ENCODE measurements around the gene MYDGF. TPM values are rescaled to one million over a fixed set of nuclear protein-coding genes. Genes with fewer than 3 reads are reported as not detected.
A peak's percentile ranks its signal among the peaks of the same experiment; 100 is the strongest.

MYDGF gene
- total and polyA plus RNA-seq, 9 of the 15 experiments (the other 6 are each of a cell fraction or from before 2014, with no cell fraction given), result 4.2 to 141 (median 82.1) TPM

DNA sequence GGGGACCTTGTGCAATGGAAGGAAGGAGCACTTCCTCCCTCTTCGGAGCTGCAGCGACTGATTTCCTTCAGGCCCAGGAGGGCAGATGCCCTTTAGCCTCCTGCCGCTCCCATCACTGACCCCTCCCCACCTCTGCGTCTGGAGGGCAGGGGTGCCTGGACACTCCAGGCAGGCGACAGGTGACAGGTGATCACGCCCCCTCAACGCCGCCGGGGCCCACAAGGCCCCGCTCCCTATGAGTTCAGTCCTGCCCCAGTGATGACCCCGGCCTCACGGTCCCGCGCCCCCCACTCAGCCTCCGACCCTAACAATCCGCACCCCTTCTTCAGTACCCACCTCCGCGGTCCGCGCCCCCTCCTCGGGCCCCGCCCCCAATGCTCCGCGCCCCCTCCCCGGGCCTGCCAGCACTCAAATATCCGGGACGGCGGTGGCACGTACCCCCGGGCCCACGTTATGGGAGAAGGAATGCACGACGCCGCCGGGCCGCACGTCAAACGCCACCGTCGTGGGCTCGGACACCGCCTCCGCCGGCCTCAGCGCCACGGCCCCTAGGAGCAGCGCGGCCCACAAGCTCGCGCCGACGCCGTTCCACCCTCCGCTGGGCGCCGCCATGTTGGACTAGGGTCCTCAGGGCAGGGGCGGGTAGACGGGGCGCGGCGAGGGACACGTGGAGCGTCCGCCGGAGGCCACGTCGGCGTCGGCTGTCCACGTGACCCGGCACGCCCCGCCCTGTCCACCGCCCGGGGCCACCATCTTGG lies at the start of gene MYDGF (continued):
- TF ChIP-seq, protein P1, sequence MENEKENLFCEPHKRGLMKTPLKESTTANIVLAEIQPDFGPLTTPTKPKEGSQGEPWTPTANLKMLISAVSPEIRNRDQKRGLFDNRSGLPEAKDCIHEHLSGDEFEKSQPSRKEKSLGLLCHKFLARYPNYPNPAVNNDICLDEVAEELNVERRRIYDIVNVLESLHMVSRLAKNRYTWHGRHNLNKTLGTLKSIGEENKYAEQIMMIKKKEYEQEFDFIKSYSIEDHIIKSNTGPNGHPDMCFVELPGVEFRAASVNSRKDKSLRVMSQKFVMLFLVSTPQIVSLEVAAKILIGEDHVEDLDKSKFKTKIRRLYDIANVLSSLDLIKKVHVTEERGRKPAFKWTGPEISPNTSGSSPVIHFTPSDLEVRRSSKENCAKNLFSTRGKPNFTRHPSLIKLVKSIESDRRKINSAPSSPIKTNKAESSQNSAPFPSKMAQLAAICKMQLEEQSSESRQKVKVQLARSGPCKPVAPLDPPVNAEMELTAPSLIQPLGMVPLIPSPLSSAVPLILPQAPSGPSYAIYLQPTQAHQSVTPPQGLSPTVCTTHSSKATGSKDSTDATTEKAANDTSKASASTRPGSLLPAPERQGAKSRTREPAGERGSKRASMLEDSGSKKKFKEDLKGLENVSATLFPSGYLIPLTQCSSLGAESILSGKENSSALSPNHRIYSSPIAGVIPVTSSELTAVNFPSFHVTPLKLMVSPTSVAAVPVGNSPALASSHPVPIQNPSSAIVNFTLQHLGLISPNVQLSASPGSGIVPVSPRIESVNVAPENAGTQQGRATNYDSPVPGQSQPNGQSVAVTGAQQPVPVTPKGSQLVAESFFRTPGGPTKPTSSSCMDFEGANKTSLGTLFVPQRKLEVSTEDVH (IDR thresholded peaks at IDR 0.05; ENCODE audit: low read depth, partially characterized antibody), result no peak
- no peak for TF ChIP-seq NCOA1 (IDR thresholded peaks at IDR 0.05; ENCODE audit: low read depth)
- peak; percentile 18 for TF ChIP-seq SMAD1 (IDR thresholded peaks at IDR 0.05; ENCODE audit: low read depth, low read length, partially characterized antibody)
- no peak for TF ChIP-seq PTRF (tag; IDR thresholded peaks at IDR 0.05)
- TF ChIP-seq RFX1 (IDR thresholded peaks at IDR 0.05), result no peak
- TF ChIP-seq SMARCE1 (IDR thresholded peaks at IDR 0.05), result no peak
- TF ChIP-seq CEBPB (tag; IDR thresholded peaks at IDR 0.05), result peak; percentile 3
- peak; percentile 95 to 98 for TF ChIP-seq MNT (conservative IDR thresholded peaks at IDR 0.05)
- no peak for TF ChIP-seq ZNF778 (CRISPR knock-in tag; IDR thresholded peaks at IDR 0.05)
- TF ChIP-seq ZNF217 (CRISPR knock-in tag; IDR thresholded peaks at IDR 0.05), result no peak
- TF ChIP-seq ZNF609 (CRISPR knock-in tag; IDR thresholded peaks at IDR 0.05; ENCODE audit: borderline replicate concordance), result no peak
- no peak for TF ChIP-seq POLR2AphosphoS2 (IDR thresholded peaks at IDR 0.05; ENCODE audit: low read length)
- peak; percentile 55 for TF ChIP-seq POLR2B (IDR thresholded peaks at IDR 0.05; ENCODE audit: low read depth, partially characterized antibody)
- peak; percentile 32; the same call in 1 of the 2 replicates for TF ChIP-seq ZNF263 (CRISPR knock-in tag; IDR thresholded peaks at IDR 0.05; ENCODE audit: borderline replicate concordance)
- TF ChIP-seq TBP (optimal IDR thresholded peaks at IDR 0.05; ENCODE audit: low read depth, low read length), result peak; percentile 91
- TF ChIP-seq PURB (CRISPR knock-in tag; IDR thresholded peaks at IDR 0.05; ENCODE audit: low read depth), result no peak
- peak; percentile 81 for TF ChIP-seq SP1 (CRISPR knock-in tag; IDR thresholded peaks at IDR 0.05)
- TF ChIP-seq ZNF146 (CRISPR knock-in tag; IDR thresholded peaks at IDR 0.05; ENCODE audit: unreplicated experiment), result no peak
- 0 out of 2 replicates have a peak, but pooled peaks have one; percentile 10 for TF ChIP-seq ZKSCAN1 (IDR thresholded peaks at IDR 0.05; ENCODE audit: low read depth, low read length)
- peak; percentile 75 for TF ChIP-seq HCFC1 (IDR thresholded peaks at IDR 0.05; ENCODE audit: low read depth, low read length)

All from K562 (cell line).